Measurements from ENCODE around the gene GIMD1. TPM values are rescaled to one million over a fixed set of nuclear protein-coding genes. Genes with fewer than 3 reads are reported as not detected.

GIMD1 gene
- total and polyA plus RNA-seq, 2 donors (not counting 3 experiments of a cell fraction or from before 2014, with no cell fraction given), result not detected

DNA sequence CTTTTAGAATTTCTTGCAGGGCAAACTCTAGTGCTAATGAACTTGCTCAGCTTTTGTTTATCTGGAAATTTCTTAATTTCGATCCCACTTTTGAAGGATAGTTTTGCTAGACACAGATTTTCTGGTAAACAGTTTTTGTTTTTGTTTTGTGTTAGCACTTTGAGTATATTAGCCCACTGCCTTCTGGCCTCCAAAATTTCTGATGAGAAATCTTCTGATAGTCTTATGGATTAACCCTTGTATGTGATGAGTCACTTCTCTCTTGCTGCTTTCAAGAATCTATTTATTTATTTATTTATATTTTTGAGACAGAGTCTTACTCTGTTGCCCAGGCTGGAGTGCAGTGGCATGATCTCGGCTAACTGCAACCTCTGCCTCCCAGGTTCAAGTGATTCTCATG is 27.0 kb upstream of the GIMD1 start:
- CTCF ChIA-PET, result no interaction called here
- BruUV-seq (replicated peaks), result no TSS peak

More for the DNA sequence above, 27.0 kb upstream of the GIMD1 start:
- Histone ChIP-seq H3K36me3 (ENCODE audit: control insufficient read depth in 2 of 2, extremely low read depth in 1 of 2, insufficient read depth in 2 of 2, low read length in 2 of 2) (no peaks in the 10 kb centered on the region), H3K9me1 (replicated peaks; ENCODE audit: control insufficient read depth, extremely low read depth, insufficient read depth, low read length) (no peaks in the 10 kb centered on the region), H3K27me3 (ENCODE audit: control insufficient read depth in 2 of 2, insufficient read depth in 2 of 2, low read length in 2 of 2) (no peaks in the 10 kb centered on the region), H3K4me3 (replicated peaks in 1 of 3; ENCODE audit: insufficient read depth in 1 of 3, low read depth in 1 of 3, low read length in 3 of 3) (no peak overlapping the region), H3K9me3 (replicated peaks; ENCODE audit: control insufficient read depth, insufficient read depth, low read length) (no peaks in the 10 kb centered on the region), H3K4me1 (ENCODE audit: control insufficient read depth, extremely low read depth, insufficient read depth, low read length) (no peaks in the 10 kb centered on the region), H4K20me1 (replicated peaks; ENCODE audit: control insufficient read depth, extremely low read depth, insufficient read depth, low read length) (no peaks in the 10 kb centered on the region), H2AFZ (ENCODE audit: low read depth, low read length) (no peak overlapping the region), H3K9ac (replicated peaks; ENCODE audit: extremely low read depth, insufficient read depth, low read length) (no peak overlapping the region), H3K79me2 (ENCODE audit: control insufficient read depth, insufficient read depth, low read length) (no peaks in the 10 kb centered on the region), H3K27ac (ENCODE audit: insufficient read depth, low read depth, low read length) (no peak overlapping the region), H3K4me2 (ENCODE audit: insufficient read depth, low read length) (no peak overlapping the region)
- TF ChIP-seq POLR2AphosphoS5 (IDR thresholded peaks at IDR 0.05; ENCODE audit: insufficient read depth, low read depth, low read length), result no peak
- TF ChIP-seq MYC (IDR thresholded peaks at IDR 0.05; ENCODE audit: low read depth, low read length), result no peak
- TF ChIP-seq, protein P1, sequence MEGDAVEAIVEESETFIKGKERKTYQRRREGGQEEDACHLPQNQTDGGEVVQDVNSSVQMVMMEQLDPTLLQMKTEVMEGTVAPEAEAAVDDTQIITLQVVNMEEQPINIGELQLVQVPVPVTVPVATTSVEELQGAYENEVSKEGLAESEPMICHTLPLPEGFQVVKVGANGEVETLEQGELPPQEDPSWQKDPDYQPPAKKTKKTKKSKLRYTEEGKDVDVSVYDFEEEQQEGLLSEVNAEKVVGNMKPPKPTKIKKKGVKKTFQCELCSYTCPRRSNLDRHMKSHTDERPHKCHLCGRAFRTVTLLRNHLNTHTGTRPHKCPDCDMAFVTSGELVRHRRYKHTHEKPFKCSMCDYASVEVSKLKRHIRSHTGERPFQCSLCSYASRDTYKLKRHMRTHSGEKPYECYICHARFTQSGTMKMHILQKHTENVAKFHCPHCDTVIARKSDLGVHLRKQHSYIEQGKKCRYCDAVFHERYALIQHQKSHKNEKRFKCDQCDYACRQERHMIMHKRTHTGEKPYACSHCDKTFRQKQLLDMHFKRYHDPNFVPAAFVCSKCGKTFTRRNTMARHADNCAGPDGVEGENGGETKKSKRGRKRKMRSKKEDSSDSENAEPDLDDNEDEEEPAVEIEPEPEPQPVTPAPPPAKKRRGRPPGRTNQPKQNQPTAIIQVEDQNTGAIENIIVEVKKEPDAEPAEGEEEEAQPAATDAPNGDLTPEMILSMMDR (IDR thresholded peaks at IDR 0.05; ENCODE audit: extremely low read depth in 1 of 2, insufficient read depth in 1 of 2, low read depth in 1 of 2, low read length in 2 of 2), result no peak
- no peak for TF ChIP-seq POLR2A (IDR thresholded peaks at IDR 0.05; ENCODE audit: low read depth, low read length)
- TF ChIP-seq, protein P2, sequence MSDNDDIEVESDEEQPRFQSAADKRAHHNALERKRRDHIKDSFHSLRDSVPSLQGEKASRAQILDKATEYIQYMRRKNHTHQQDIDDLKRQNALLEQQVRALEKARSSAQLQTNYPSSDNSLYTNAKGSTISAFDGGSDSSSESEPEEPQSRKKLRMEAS (IDR thresholded peaks at IDR 0.05; ENCODE audit: insufficient read depth, insufficient read length), result no peak
- TF ChIP-seq EZH2 (IDR thresholded peaks at IDR 0.05; ENCODE audit: borderline replicate concordance, low read depth, low read length, severe bottlenecking), result no peak
- TF ChIP-seq JUN (IDR thresholded peaks at IDR 0.05; ENCODE audit: borderline replicate concordance, insufficient read depth, insufficient read length, low read depth), result no peak
- TF ChIP-seq GATA2 (IDR thresholded peaks at IDR 0.05; ENCODE audit: insufficient read depth, insufficient read length, low read depth, low read length), result no peak
- TF ChIP-seq FOS (IDR thresholded peaks at IDR 0.05; ENCODE audit: borderline replicate concordance, insufficient read depth, low read length), result no peak
- POLR2A ChIA-PET, result no interaction called here
- dilution Hi-C loops (cut with MboI; ENCODE audit: extremely low pct_ligation_motif_present, low sequenced_read_pairs), result no loop called here
- DNase-seq (ENCODE audit: low read depth, low spot score) (no peak), FAIRE-seq (no peak)
- intact Hi-C loops (cut with micrococcal nuclease), result no loop called here
